ENCODE results near the gene CAPZA1.
"Not testable (repeated sequence)": the region's sequence is repeated elsewhere in the genome, so short reads cannot be mapped to it uniquely, and the experiment has no call there.

The CAPZA1 gene

GRCh38 chr1:112637254-112638109, 17.9 kb downstream of the CAPZA1 start:
- H3K4me3 ChIP-seq (ENCODE audit: low read depth, low read length) = no peak overlapping the region
- DNase-seq (ENCODE audit: low read depth) = no peak
- TF ChIP-seq, protein P1, sequence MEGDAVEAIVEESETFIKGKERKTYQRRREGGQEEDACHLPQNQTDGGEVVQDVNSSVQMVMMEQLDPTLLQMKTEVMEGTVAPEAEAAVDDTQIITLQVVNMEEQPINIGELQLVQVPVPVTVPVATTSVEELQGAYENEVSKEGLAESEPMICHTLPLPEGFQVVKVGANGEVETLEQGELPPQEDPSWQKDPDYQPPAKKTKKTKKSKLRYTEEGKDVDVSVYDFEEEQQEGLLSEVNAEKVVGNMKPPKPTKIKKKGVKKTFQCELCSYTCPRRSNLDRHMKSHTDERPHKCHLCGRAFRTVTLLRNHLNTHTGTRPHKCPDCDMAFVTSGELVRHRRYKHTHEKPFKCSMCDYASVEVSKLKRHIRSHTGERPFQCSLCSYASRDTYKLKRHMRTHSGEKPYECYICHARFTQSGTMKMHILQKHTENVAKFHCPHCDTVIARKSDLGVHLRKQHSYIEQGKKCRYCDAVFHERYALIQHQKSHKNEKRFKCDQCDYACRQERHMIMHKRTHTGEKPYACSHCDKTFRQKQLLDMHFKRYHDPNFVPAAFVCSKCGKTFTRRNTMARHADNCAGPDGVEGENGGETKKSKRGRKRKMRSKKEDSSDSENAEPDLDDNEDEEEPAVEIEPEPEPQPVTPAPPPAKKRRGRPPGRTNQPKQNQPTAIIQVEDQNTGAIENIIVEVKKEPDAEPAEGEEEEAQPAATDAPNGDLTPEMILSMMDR (IDR thresholded peaks at IDR 0.05; ENCODE audit: insufficient read depth, low read depth, low read length, missing control alignments) = no peak

DNA sequence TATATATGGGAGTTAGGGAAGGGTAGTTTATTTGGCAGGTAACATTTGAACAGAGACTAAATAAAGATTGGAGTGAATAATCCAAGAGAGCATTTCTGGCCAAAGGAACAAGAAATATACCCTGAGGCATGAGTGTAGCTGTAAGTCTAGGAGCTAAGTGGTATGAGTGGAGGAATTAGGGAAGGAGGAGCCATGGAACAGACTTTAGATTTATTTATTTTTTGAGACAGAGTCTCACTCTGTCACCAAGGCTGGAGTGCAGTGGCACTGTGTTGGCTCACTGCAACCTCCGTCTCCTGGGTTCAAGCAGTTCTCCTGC, 18.4 kb downstream of the CAPZA1 start:
- no peak for DNase-seq (ENCODE audit: low read depth)
- no peak overlapping the region for H3K4me3 ChIP-seq (ENCODE audit: low read depth, low read length)
- TF ChIP-seq, protein P1 (IDR thresholded peaks at IDR 0.05; ENCODE audit: insufficient read depth, low read depth, low read length, missing control alignments) = no peak

DNA sequence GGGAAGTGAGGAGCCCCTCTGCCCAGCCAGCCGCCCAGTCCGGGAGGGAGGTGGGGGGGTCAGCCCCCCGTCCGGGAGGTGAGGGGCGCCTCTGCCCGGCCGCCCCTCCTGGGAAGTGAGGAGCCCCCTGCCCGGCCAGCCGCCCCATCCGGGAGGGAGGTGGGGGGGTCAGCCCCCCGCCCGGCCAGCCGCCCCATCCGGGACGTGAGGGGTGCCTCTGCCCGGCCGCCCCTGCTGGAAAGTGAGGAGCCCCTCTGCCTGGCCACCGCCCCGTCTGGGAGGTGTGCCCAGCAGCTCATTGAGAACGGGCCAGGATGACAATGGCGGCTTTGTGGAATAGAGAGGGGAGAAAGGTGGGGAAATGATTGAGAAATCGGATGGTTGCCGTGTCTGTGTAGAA, 20.8 kb downstream of the CAPZA1 start:
- DNase-seq (ENCODE audit: low read depth); H3K4me3 ChIP-seq (ENCODE audit: low read depth, low read length): not testable (repeated sequence)

DNA sequence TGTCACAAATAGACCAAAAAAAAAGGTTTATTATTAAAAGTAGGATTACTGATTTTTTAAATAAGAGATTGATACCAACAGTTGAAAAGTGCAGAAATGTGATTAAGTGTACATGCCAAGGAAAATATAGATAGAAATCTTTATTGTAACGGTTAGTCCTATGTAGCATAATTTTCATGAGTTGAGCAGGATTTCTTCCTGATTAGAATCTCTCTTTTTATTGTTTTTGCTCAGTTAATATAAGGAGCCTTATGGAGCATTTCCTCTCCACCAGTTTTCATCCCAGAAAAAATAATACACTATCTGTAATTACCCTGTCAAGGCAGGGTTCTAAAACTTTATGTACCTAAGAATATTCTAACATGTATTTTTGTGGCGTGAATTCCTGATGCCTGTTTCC, 23.4 kb downstream of the CAPZA1 start:
- DNase-seq (ENCODE audit: low read depth) = no peak
- no peak overlapping the region for H3K4me3 ChIP-seq (ENCODE audit: low read depth, low read length)
- TF ChIP-seq, protein P1 (IDR thresholded peaks at IDR 0.05; ENCODE audit: insufficient read depth, low read depth, low read length, missing control alignments) = no peak

GRCh38 chr1:112646225-112646624, 26.6 kb downstream of the CAPZA1 start:
- DNase-seq (ENCODE audit: low read depth) = no peak
- TF ChIP-seq, protein P1 (IDR thresholded peaks at IDR 0.05; ENCODE audit: insufficient read depth, low read depth, low read length, missing control alignments) = no peak

DNA sequence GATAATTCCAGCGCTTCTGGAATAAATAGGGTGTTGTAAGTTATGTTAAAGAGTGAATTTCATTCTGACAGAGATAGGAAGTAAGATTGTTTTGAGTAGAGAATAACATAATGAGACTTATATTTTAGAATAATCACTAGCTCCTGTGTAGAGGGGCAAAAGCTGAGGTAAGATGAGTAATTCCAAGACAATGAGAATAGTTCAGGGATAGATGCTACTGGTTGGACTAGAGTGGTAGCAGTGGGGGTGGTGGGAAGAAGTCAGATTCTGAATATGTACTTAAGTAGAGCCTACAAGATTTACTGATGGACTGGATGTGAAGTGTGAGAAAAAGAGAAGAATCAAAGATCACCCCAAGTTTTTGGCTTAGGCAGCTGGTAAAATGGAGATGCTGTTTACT, 31.6 kb downstream of the CAPZA1 start:
- TF ChIP-seq, protein P1 (IDR thresholded peaks at IDR 0.05; ENCODE audit: insufficient read depth, low read depth, low read length, missing control alignments) = no peak
- no peak for DNase-seq (ENCODE audit: low read depth)
- H3K4me3 ChIP-seq (ENCODE audit: low read depth, low read length) = no peak overlapping the region

More at GRCh38 chr1:112646225-112646624, 26.6 kb downstream of the CAPZA1 start:
- H3K4me3 ChIP-seq (ENCODE audit: low read depth, low read length) = no peak overlapping the region

- no peak for DNase-seq (ENCODE audit: low read depth)
- TF ChIP-seq, protein P1 (IDR thresholded peaks at IDR 0.05; ENCODE audit: insufficient read depth, low read depth, low read length, missing control alignments) = no peak
- H3K4me3 ChIP-seq (ENCODE audit: low read depth, low read length) = no peak overlapping the region
These were observed 46.2 kb downstream of the CAPZA1 start for GRCh38 chr1:112665857-112666256.
